ENCODE results near the gene PLEKHM3. TPM values are rescaled to one million over a fixed set of nuclear protein-coding genes. Genes with fewer than 3 reads are reported as not detected.

Gene PLEKHM3
- total and polyA plus RNA-seq, 2 of the 4 experiments (the other 2 are of a cell fraction), result 2.4 to 11.3 TPM

DNA sequence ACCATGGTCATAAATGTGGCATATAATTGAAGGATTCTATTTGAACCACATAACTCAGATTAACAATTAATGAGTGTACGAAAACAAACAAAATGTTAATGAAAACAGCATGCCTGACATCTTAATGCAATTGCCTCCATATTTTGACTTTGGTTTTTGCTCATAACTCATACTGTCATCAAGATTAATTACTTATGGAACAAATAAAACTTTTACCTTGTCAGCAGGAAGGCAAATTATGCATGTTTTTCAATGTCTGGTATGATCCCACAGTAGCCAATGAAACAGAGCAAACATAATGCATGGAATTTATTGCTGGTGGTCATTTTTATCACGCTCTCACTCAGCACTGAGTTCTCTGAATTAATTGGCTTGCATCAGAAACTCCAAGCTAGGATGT lies 5.1 kb downstream of the PLEKHM3 start:
- WGBS, 2 experiments (ENCODE audit: extremely low coverage in 2 of 2, insufficient read length in 1 of 2), result 80% methylated on average over 1 of the region's 2 CpGs; no CpG with 5 or more reads in 1 of the 2 experiments
- no TSS peak for BruUV-seq (replicated peaks)
- Histone ChIP-seq H3K56ac (ENCODE audit: extremely low read depth, insufficient read depth, low read length) (no peak overlapping the region), H4K91ac (ENCODE audit: insufficient read depth, low read depth, low read length) (no peak overlapping the region), H3K9me1 (ENCODE audit: insufficient read depth, low read length) (no peaks in the 10 kb centered on the region; the same call in 1 of the 2 replicates), H2AK5ac (ENCODE audit: low read depth, low read length) (no peak overlapping the region), H3K9me3 (ENCODE audit: control insufficient read depth, insufficient read depth, low read length) (no peaks in the 10 kb centered on the region), H3K27ac (ENCODE audit: insufficient read depth, low read length) (no peak overlapping the region), H2BK15ac (ENCODE audit: low read depth, low read length) (no peak overlapping the region), H3K4me1 (ENCODE audit: control insufficient read depth, insufficient read depth, low read length) (no peaks in the 10 kb centered on the region), H3K4me2 (ENCODE audit: low read depth, low read length) (no peak overlapping the region), H2BK5ac (ENCODE audit: low read depth, low read length, poor library complexity, severe bottlenecking) (no peak overlapping the region), H3K79me1 (ENCODE audit: low read depth in 1 of 2, low read length in 2 of 2) (peaks cover 4 to 7% of the 10 kb centered on the region in 2 experiments; a peak in 2 of 4 replicates), H3K23ac (ENCODE audit: low read depth, low read length) (no peak overlapping the region), H2AFZ (replicated peaks; ENCODE audit: low read length, poor library complexity) (no peak overlapping the region), H3K27me3 (ENCODE audit: control insufficient read depth, insufficient read depth, low read length) (no peaks in the 10 kb centered on the region), H4K8ac (ENCODE audit: low read depth in 2 of 2, low read length in 2 of 2) (no peak overlapping the region), H4K20me1 (ENCODE audit: insufficient read depth, low read length) (no peaks in the 10 kb centered on the region), H4K5ac (ENCODE audit: low read depth, low read length) (no peak overlapping the region), H2BK120ac (ENCODE audit: low read depth, low read length) (no peak overlapping the region), H3K4me3 (ENCODE audit: insufficient read depth, low read depth, low read length) (no peak overlapping the region), H3K36me3 (ENCODE audit: control insufficient read depth, insufficient read depth, low read length) (no peaks in the 10 kb centered on the region), H2AK9ac (replicated peaks; ENCODE audit: low read depth, low read length, poor library complexity) (no peak overlapping the region), H3K9ac (ENCODE audit: low read depth, low read length) (no peak overlapping the region), H3K14ac (replicated peaks; ENCODE audit: low read depth, low read length) (no peak overlapping the region), H3K18ac (ENCODE audit: low read depth, low read length) (no peak overlapping the region), H2BK20ac (ENCODE audit: low read depth, low read length) (no peak overlapping the region), H3K4ac (ENCODE audit: low read depth, low read length) (no peak overlapping the region)
- ChIA-PET CTCF (no interaction called here), POLR2A (ENCODE audit: unreplicated experiment) (no interaction called here)
- DNase-seq (no peak), ATAC-seq (ENCODE audit: low read depth) (no peak)
- TF ChIP-seq RAD21 (IDR thresholded peaks at IDR 0.05; ENCODE audit: low read length) (no peak), MXI1 (IDR thresholded peaks at IDR 0.05; ENCODE audit: borderline replicate concordance, low read depth, low read length) (no peak), BHLHE40 (IDR thresholded peaks at IDR 0.05; ENCODE audit: low read depth, low read length) (no peak), CEBPB (IDR thresholded peaks at IDR 0.05; ENCODE audit: low read depth, low read length) (no peak), SMC3 (IDR thresholded peaks at IDR 0.05; ENCODE audit: low read depth, low read length) (no peak), CHD1 (IDR thresholded peaks at IDR 0.05; ENCODE audit: low read depth, low read length) (no peak), RFX5 (IDR thresholded peaks at IDR 0.05; ENCODE audit: low read depth, low read length) (no peak), POLR2A (IDR thresholded peaks at IDR 0.05; ENCODE audit: low read depth, low read length) (no peak), MAZ (IDR thresholded peaks at IDR 0.05; ENCODE audit: borderline replicate concordance, low read depth, low read length) (no peak), NFE2L2 (IDR thresholded peaks at IDR 0.05; ENCODE audit: low read depth, low read length) (no peak), FOS (IDR thresholded peaks at IDR 0.05; ENCODE audit: low read depth, low read length) (no peak), MAFK (IDR thresholded peaks at IDR 0.05; ENCODE audit: low read depth, low read length) (no peak), RCOR1 (IDR thresholded peaks at IDR 0.05; ENCODE audit: insufficient replicate concordance, low read length) (no peak)
- TF ChIP-seq, protein P1, sequence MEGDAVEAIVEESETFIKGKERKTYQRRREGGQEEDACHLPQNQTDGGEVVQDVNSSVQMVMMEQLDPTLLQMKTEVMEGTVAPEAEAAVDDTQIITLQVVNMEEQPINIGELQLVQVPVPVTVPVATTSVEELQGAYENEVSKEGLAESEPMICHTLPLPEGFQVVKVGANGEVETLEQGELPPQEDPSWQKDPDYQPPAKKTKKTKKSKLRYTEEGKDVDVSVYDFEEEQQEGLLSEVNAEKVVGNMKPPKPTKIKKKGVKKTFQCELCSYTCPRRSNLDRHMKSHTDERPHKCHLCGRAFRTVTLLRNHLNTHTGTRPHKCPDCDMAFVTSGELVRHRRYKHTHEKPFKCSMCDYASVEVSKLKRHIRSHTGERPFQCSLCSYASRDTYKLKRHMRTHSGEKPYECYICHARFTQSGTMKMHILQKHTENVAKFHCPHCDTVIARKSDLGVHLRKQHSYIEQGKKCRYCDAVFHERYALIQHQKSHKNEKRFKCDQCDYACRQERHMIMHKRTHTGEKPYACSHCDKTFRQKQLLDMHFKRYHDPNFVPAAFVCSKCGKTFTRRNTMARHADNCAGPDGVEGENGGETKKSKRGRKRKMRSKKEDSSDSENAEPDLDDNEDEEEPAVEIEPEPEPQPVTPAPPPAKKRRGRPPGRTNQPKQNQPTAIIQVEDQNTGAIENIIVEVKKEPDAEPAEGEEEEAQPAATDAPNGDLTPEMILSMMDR (conservative IDR thresholded peaks at IDR 0.05; ENCODE audit: low read depth, low read length), result no peak
- TF ChIP-seq, protein P2, sequence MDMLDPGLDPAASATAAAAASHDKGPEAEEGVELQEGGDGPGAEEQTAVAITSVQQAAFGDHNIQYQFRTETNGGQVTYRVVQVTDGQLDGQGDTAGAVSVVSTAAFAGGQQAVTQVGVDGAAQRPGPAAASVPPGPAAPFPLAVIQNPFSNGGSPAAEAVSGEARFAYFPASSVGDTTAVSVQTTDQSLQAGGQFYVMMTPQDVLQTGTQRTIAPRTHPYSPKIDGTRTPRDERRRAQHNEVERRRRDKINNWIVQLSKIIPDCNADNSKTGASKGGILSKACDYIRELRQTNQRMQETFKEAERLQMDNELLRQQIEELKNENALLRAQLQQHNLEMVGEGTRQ (IDR thresholded peaks at IDR 0.05; ENCODE audit: low read depth, low read length), result no peak
- TF ChIP-seq, protein P3, sequence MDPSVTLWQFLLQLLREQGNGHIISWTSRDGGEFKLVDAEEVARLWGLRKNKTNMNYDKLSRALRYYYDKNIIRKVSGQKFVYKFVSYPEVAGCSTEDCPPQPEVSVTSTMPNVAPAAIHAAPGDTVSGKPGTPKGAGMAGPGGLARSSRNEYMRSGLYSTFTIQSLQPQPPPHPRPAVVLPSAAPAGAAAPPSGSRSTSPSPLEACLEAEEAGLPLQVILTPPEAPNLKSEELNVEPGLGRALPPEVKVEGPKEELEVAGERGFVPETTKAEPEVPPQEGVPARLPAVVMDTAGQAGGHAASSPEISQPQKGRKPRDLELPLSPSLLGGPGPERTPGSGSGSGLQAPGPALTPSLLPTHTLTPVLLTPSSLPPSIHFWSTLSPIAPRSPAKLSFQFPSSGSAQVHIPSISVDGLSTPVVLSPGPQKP (IDR thresholded peaks at IDR 0.05; ENCODE audit: borderline replicate concordance, low read depth, low read length), result no peak
- in situ Hi-C loops (cut with MboI; ENCODE audit: low sequenced_read_pairs) (no loop called here), intact Hi-C loops (cut with micrococcal nuclease) (no loop called here), dilution Hi-C loops (cut with HindIII; ENCODE audit: low sequenced_read_pairs, unreplicated experiment) (no loop called here)

Measured in IMR-90 (cell line).